ENCODE data around the gene PCDHGA7. TPM values are rescaled to one million over a fixed set of nuclear protein-coding genes. Genes with fewer than 3 reads are reported as not detected.
"Not testable (repeated sequence)": the region's sequence is repeated elsewhere in the genome, so short reads cannot be mapped to it uniquely, and the experiment has no call there.

Gene PCDHGA7
- total and polyA plus RNA-seq, 2 donors (not counting 1 experiment from before 2014, with no cell fraction given): 0.49 to 1.8 TPM

GRCh38 chr5:141413540-141414069 lies 31.1 kb downstream of the PCDHGA7 start:
- H3K9ac ChIP-seq (ENCODE audit: low read length): peak overlapping the region; percentile 63
- H3K36me3 ChIP-seq (replicated peaks in 1 of 2; ENCODE audit: control extremely low read depth in 1 of 2, control insufficient read depth in 1 of 2, extremely low read depth in 1 of 2, insufficient read depth in 2 of 2, low read length in 1 of 2): no peaks in the 10 kb centered on the region
- no peak overlapping the region for H3K27ac Mint-ChIP-seq
- CTCF ChIA-PET: interaction anchor here (0.8 to 6.3 kb wide), 18 partner anchors 8 to 153 kb away, joined by 3 to 56 read pairs (median 4); partner anchors contain the start of genes PCDHGA11, PCDHGA12, PCDHGA9 and PCDHGB3
- peaks cover 9% of the 10 kb centered on the region for H3K9me3 Mint-ChIP-seq (ENCODE audit: insufficient read depth)
- peaks cover 18% of the 10 kb centered on the region for H3K4me1 Mint-ChIP-seq
- POLR2A ChIA-PET: no interaction called here
- peak; percentile 25 for DNase-seq
- H3K4me3 ChIP-seq (ENCODE audit: control extremely low read depth in 1 of 5, extremely low read depth in 1 of 5, insufficient read depth in 1 of 5, low read depth in 2 of 5, low read length in 4 of 5): peak overlapping the region in 4 of 5 experiments; percentile 36 to 63 (median 46)
- no peak for ATAC-seq (ENCODE audit: low read depth)
- intact Hi-C loops (cut with micrococcal nuclease): loop anchor here (10.0 kb wide), 1 partner anchor 89 kb away; the partner anchor contains the start of gene TAF7
- peak overlapping the region; percentile 74 for H3K4me2 ChIP-seq (replicated peaks; ENCODE audit: low read depth, low read length, poor library complexity, severe bottlenecking)
- H3K27me3 ChIP-seq (replicated peaks in 1 of 4; ENCODE audit: control extremely low read depth in 1 of 4, control insufficient read depth in 3 of 4, insufficient read depth in 4 of 4, low read length in 3 of 4): peaks cover 2 to 69% (median 58%) of the 10 kb centered on the region in 4 experiments
- H3K4me1 ChIP-seq (ENCODE audit: control insufficient read depth in 2 of 2, insufficient read depth in 2 of 2, low read length in 2 of 2): peaks cover 11 to 15% of the 10 kb centered on the region in 2 donors
- H2AFZ ChIP-seq (ENCODE audit: insufficient read depth, low read depth, low read length, poor library complexity, severe bottlenecking): peak overlapping the region; percentile 77
- H3K27ac ChIP-seq (ENCODE audit: low read length in 2 of 2): no peak overlapping the region
- H4K20me1 ChIP-seq (ENCODE audit: control insufficient read depth, insufficient read depth, low read length, poor library complexity, severe bottlenecking): no peaks in the 10 kb centered on the region
- 14% methylated on average over 23 of the region's 25 CpGs for WGBS (ENCODE audit: insufficient coverage)
- peak overlapping the region; percentile 87 for H3K4me3 Mint-ChIP-seq
- no peaks in the 10 kb centered on the region for H3K79me2 ChIP-seq (ENCODE audit: control insufficient read depth, insufficient read depth, low read length)
- peaks cover 0 to 58% (median 23%) of the 10 kb centered on the region in 3 donors for H3K9me3 ChIP-seq (ENCODE audit: control extremely low read depth in 1 of 3, control insufficient read depth in 2 of 3, insufficient read depth in 1 of 3, low read length in 2 of 3)
- TF ChIP-seq EZH2 (IDR thresholded peaks at IDR 0.05; ENCODE audit: borderline replicate concordance, insufficient read depth, low read depth, low read length, poor library complexity, severe bottlenecking) (no peak), CTCF (IDR thresholded peaks at IDR 0.05) (no peak)
- H3K27me3 Mint-ChIP-seq: peaks cover 62% of the 10 kb centered on the region

- H4K20me1 ChIP-seq (ENCODE audit: control insufficient read depth, insufficient read depth, low read length, poor library complexity, severe bottlenecking); H3K4me3 ChIP-seq (ENCODE audit: control extremely low read depth in 1 of 5, extremely low read depth in 1 of 5, insufficient read depth in 1 of 5, low read depth in 2 of 5, low read length in 4 of 5); H3K36me3 ChIP-seq (replicated peaks in 1 of 2; ENCODE audit: control extremely low read depth in 1 of 2, control insufficient read depth in 1 of 2, extremely low read depth in 1 of 2, insufficient read depth in 2 of 2, low read length in 1 of 2); H3K79me2 ChIP-seq (ENCODE audit: control insufficient read depth, insufficient read depth, low read length); ATAC-seq (ENCODE audit: low read depth); H3K9me3 Mint-ChIP-seq (ENCODE audit: insufficient read depth); H3K27ac ChIP-seq (ENCODE audit: low read length in 2 of 2); H2AFZ ChIP-seq (ENCODE audit: insufficient read depth, low read depth, low read length, poor library complexity, severe bottlenecking); H3K9ac ChIP-seq (ENCODE audit: low read length); POLR2A ChIA-PET; H3K4me2 ChIP-seq (replicated peaks; ENCODE audit: low read depth, low read length, poor library complexity, severe bottlenecking): not testable (repeated sequence)
- Histone ChIP-seq H3K9me3 (ENCODE audit: control extremely low read depth in 1 of 3, control insufficient read depth in 2 of 3, insufficient read depth in 1 of 3, low read length in 2 of 3) (peaks cover 0 to 59% (median 25%) of the 10 kb centered on the region in 3 donors), H3K4me1 (ENCODE audit: control insufficient read depth in 2 of 2, insufficient read depth in 2 of 2, low read length in 2 of 2) (peaks cover 11 to 15% of the 10 kb centered on the region in 2 donors), H3K27me3 (replicated peaks in 1 of 4; ENCODE audit: control extremely low read depth in 1 of 4, control insufficient read depth in 3 of 4, insufficient read depth in 4 of 4, low read length in 3 of 4) (peaks cover 2 to 69% (median 57%) of the 10 kb centered on the region in 4 experiments)
- peaks cover 60% of the 10 kb centered on the region for H3K27me3 Mint-ChIP-seq
- CTCF ChIA-PET: interaction anchor here (0.5 to 6.3 kb wide), 7 partner anchors 17 to 149 kb away, joined by 3 to 56 read pairs (median 5); partner anchors contain the start of gene PCDHGB5
- DNase-seq: peak; percentile 8
- H3K27ac Mint-ChIP-seq: peak overlapping the region; percentile 21
- H3K4me3 Mint-ChIP-seq: peak overlapping the region; percentile 57
- WGBS (ENCODE audit: insufficient coverage): 37% methylated on average over 43 of the region's 46 CpGs
- peaks cover 18% of the 10 kb centered on the region for H3K4me1 Mint-ChIP-seq
- intact Hi-C loops (cut with micrococcal nuclease): loop anchor here (10.0 kb wide), 1 partner anchor 90 kb away; the partner anchor contains the start of gene TAF7
Observed at GRCh38 chr5:141414548-141415274, 32.2 kb downstream of the PCDHGA7 start.

- not testable (repeated sequence) for H3K79me2 ChIP-seq (ENCODE audit: control insufficient read depth, insufficient read depth, low read length); H3K4me3 Mint-ChIP-seq; H3K9ac ChIP-seq (ENCODE audit: low read length); H3K36me3 ChIP-seq (replicated peaks in 1 of 2; ENCODE audit: control extremely low read depth in 1 of 2, control insufficient read depth in 1 of 2, extremely low read depth in 1 of 2, insufficient read depth in 2 of 2, low read length in 1 of 2); ATAC-seq (ENCODE audit: low read depth); H2AFZ ChIP-seq (ENCODE audit: insufficient read depth, low read depth, low read length, poor library complexity, severe bottlenecking); H4K20me1 ChIP-seq (ENCODE audit: control insufficient read depth, insufficient read depth, low read length, poor library complexity, severe bottlenecking); H3K4me2 ChIP-seq (replicated peaks; ENCODE audit: low read depth, low read length, poor library complexity, severe bottlenecking); H3K9me3 Mint-ChIP-seq (ENCODE audit: insufficient read depth); H3K27ac ChIP-seq (ENCODE audit: low read length in 2 of 2)
- ChIA-PET POLR2A (interaction anchor here (0.7 kb wide), 1 partner anchor 497 kb away, joined by 3 read pairs; no protein-coding TSS in a partner anchor), CTCF (interaction anchor here (6.3 kb wide), 1 partner anchor 148 kb away, joined by 56 read pairs; no protein-coding TSS in a partner anchor)
- H3K27me3 ChIP-seq (replicated peaks in 1 of 4; ENCODE audit: control extremely low read depth in 1 of 4, control insufficient read depth in 3 of 4, insufficient read depth in 4 of 4, low read length in 3 of 4): peaks cover 2 to 68% (median 58%) of the 10 kb centered on the region in 4 experiments
- peak; percentile 18 for DNase-seq
- WGBS (ENCODE audit: insufficient coverage): 30% methylated on average over 15 of the region's 24 CpGs
- H3K9me3 ChIP-seq (ENCODE audit: control extremely low read depth in 1 of 3, control insufficient read depth in 2 of 3, insufficient read depth in 1 of 3, low read length in 2 of 3): peaks cover 0 to 57% (median 27%) of the 10 kb centered on the region in 3 donors
- peak overlapping the region; percentile 46 for H3K27ac Mint-ChIP-seq
- peak overlapping the region in 1 of 5 experiments; percentile 12 for H3K4me3 ChIP-seq (ENCODE audit: control extremely low read depth in 1 of 5, extremely low read depth in 1 of 5, insufficient read depth in 1 of 5, low read depth in 2 of 5, low read length in 4 of 5)
- intact Hi-C loops (cut with micrococcal nuclease): loop anchor here (10.0 kb wide), 1 partner anchor 90 kb away; the partner anchor contains the start of gene TAF7
- peaks cover 11 to 15% of the 10 kb centered on the region in 2 donors for H3K4me1 ChIP-seq (ENCODE audit: control insufficient read depth in 2 of 2, insufficient read depth in 2 of 2, low read length in 2 of 2)
- H3K4me1 Mint-ChIP-seq: peaks cover 21% of the 10 kb centered on the region
- H3K27me3 Mint-ChIP-seq: peaks cover 61% of the 10 kb centered on the region
Observed at GRCh38 chr5:141415275-141415618, 32.7 kb downstream of the PCDHGA7 start.

All from B cell (primary cell).